Glutamatergic neuron (in vitro differentiated cells): ENCODE results near the gene DDX31. TPM values are rescaled to one million over a fixed set of nuclear protein-coding genes. Genes with fewer than 3 reads are reported as not detected.

Experiments used
- DNase-seq: peaks from one replicate; pipeline ENCODE4 v3.0.0; 2022
- H3K27ac Mint-ChIP-seq: one replicate; pipeline ENCODE4 v1.8.0; 2020; ENCODE audit warnings: mild to moderate bottlenecking, mixed read lengths, inconsistent platforms; ENCODE audit not compliant: unreplicated experiment
- H3K27me3 Mint-ChIP-seq: one replicate; pipeline ENCODE4 v1.8.0; 2020; ENCODE audit warnings: mild to moderate bottlenecking, moderate library complexity, mixed read lengths, inconsistent platforms; ENCODE audit not compliant: unreplicated experiment
- H3K36me3 Mint-ChIP-seq: one replicate; pipeline ENCODE4 v1.8.0; 2020; ENCODE audit warnings: mild to moderate bottlenecking, mixed read lengths, inconsistent platforms; ENCODE audit not compliant: unreplicated experiment
- H3K4me1 Mint-ChIP-seq: one replicate; pipeline ENCODE4 v1.8.0; 2020; ENCODE audit warnings: mild to moderate bottlenecking, low read depth, mixed read lengths, inconsistent platforms; ENCODE audit not compliant: unreplicated experiment
- H3K4me3 Mint-ChIP-seq: one replicate; pipeline ENCODE4 v1.8.0; 2020; ENCODE audit warnings: mild to moderate bottlenecking, mixed read lengths, inconsistent platforms; ENCODE audit not compliant: unreplicated experiment
- H3K9me3 Mint-ChIP-seq: one replicate; pipeline ENCODE4 v1.8.0; 2020; ENCODE audit warnings: mild to moderate bottlenecking, moderate library complexity, mixed read lengths, inconsistent platforms; ENCODE audit not compliant: unreplicated experiment
- total RNA-seq: library from RNA; stranded (reverse); fragmentation: NEBNext Ultra II Directional; extraction: Animal tissue kit (Norgen Biotek cat#: 25700); gene quantifications from one replicate; pipeline ENCODE4 v1.2.1, GENCODE V29; 2021; ENCODE audit not compliant: unreplicated experiment
- TF ChIP-seq, protein P1 (sequence below): fragments of 200-600 bp; sonication (generic); IDR thresholded peaks from one replicate; pipeline ENCODE4 v1.5.0; 2021; ENCODE audit not compliant: partially characterized antibody, unreplicated experiment

DDX31 gene
- total RNA-seq, 1 donor from 2014 or later = 8.7 TPM

DNA sequence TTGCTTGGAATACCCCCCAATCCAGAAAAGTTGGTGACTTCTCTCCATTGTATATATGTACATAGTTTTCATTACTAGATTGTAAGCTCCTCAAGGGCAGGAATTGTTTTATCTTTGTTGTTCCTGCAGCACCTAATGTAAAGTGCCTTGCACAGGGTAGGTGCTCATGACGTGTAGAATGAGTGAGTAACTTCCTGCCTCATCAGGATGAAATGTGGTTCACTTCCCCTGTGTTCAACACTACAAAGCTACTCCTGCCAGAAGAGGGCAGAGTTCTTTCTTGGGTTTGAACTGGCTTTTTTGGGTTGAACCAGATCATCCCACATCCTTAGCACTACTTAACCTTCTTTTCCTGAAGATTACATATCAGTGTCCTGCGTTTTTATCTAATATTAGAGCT lies 24.4 kb upstream of the DDX31 start:
- Mint-ChIP-seq H3K9me3 (peaks cover 5% of the 10 kb centered on the region), H3K36me3 (peaks cover 21% of the 10 kb centered on the region), H3K27ac (no peak overlapping the region), H3K4me3 (no peak overlapping the region), H3K4me1 (no peaks in the 10 kb centered on the region), H3K27me3 (no peaks in the 10 kb centered on the region)
- TF ChIP-seq, protein P1, sequence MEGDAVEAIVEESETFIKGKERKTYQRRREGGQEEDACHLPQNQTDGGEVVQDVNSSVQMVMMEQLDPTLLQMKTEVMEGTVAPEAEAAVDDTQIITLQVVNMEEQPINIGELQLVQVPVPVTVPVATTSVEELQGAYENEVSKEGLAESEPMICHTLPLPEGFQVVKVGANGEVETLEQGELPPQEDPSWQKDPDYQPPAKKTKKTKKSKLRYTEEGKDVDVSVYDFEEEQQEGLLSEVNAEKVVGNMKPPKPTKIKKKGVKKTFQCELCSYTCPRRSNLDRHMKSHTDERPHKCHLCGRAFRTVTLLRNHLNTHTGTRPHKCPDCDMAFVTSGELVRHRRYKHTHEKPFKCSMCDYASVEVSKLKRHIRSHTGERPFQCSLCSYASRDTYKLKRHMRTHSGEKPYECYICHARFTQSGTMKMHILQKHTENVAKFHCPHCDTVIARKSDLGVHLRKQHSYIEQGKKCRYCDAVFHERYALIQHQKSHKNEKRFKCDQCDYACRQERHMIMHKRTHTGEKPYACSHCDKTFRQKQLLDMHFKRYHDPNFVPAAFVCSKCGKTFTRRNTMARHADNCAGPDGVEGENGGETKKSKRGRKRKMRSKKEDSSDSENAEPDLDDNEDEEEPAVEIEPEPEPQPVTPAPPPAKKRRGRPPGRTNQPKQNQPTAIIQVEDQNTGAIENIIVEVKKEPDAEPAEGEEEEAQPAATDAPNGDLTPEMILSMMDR = no peak
- DNase-seq = no peak

DNA sequence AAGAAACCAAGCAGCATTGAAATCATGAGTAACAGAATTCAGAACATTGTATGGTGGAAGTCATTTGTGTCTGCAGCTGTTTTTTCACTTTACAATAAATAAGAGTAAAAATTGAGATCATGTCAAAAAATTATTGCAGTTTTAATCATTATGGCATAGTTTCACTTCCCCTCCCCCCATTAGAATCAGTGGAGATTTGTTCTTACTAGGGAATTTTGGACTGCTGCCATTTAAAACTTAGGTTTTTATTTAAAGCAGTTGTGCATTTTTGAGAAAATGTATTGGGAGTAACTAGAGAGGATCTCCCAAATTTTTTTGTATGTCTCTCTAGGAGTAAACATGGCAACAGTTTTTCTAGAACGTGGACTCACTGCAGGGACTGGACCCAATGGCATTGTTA lies 20.9 kb upstream of the DDX31 start:
- H3K4me1 Mint-ChIP-seq = no peaks in the 10 kb centered on the region
- H3K36me3 Mint-ChIP-seq = peaks cover 5% of the 10 kb centered on the region
- no peak overlapping the region for H3K4me3 Mint-ChIP-seq
- TF ChIP-seq, protein P1 = no peak
- no peak overlapping the region for H3K27ac Mint-ChIP-seq
- no peak for DNase-seq
- no peaks in the 10 kb centered on the region for H3K9me3 Mint-ChIP-seq
- H3K27me3 Mint-ChIP-seq = no peaks in the 10 kb centered on the region

DNA sequence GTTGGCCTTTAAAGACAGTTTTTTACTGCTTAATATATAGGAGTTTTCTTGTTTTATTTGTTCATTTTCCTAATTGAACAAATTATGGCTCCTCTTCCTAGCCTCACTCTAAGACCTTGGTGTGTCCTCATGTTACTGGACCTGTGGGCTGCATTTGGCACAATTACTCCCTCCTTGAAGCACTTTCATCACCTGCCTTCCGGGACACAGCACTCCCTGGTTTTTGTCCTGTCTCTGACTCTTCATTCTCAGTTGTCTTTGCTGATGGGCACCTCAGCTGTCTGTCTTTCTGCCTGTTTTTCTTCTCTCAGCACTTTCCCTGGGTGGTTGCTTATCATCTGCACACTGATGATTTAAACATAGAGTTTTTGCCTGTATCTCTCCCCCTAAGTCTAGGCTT lies 14.1 kb upstream of the DDX31 start:
- Mint-ChIP-seq H3K4me3 (no peak overlapping the region), H3K27me3 (no peaks in the 10 kb centered on the region), H3K27ac (no peak overlapping the region), H3K36me3 (no peaks in the 10 kb centered on the region), H3K9me3 (no peaks in the 10 kb centered on the region), H3K4me1 (no peaks in the 10 kb centered on the region)
- no peak for DNase-seq
- TF ChIP-seq, protein P1 = no peak

DNA sequence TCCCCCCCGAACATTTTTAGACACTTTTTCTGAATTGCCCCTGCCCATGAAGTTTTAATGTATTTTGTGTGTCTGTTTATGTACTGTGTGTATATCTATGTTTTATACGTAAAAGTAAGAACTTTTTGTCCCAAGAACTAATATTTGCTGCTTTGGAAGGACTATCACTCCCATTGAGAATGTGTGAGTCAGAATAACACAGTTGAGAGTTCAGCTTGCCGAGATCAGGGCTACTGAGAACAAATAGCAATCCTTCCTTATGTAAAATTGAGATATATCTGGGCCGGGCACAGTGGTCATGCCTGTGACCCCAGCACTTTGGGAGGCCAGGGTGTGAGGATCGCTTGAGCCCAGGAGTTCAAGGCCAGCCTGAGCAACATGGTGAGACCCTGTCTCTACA lies 11.8 kb upstream of the DDX31 start:
- Mint-ChIP-seq H3K36me3 (no peaks in the 10 kb centered on the region), H3K4me1 (no peaks in the 10 kb centered on the region), H3K27ac (no peak overlapping the region), H3K4me3 (no peak overlapping the region), H3K9me3 (no peaks in the 10 kb centered on the region), H3K27me3 (no peaks in the 10 kb centered on the region)
- TF ChIP-seq, protein P1 = no peak
- no peak for DNase-seq

DNA sequence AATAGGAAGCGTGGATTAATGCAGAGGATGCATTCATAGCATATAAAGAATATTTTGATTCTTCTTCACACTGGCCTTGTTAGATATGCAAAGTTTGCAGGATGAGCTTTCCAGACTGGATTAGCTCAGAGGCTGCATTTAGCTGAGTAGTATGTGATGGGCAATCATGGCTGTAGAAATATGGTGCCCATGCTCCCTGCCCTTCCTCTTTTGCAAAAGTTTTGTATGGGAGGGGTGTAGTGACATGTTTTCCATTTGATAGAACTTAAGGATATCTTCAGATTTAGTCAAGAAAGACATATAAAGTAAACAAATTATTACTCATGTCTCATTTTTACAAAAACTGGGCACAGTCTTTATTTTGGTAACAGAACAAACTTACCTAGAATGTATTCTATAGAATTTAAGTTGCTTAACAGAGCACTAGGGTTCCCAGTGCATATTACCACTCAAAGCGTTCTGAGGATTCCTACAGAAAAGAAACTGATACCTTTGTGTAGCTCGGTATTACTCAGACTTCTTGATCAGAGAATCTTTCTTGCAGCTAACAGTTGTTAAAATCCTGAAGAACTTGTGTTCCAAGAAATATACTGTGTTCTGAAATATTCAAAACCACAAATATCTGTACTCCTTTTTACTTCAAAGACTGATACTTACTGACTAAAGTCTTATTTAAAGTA lies 10.3 kb upstream of the DDX31 start:
- no peaks in the 10 kb centered on the region for H3K4me1 Mint-ChIP-seq
- no peaks in the 10 kb centered on the region for H3K36me3 Mint-ChIP-seq
- no peak overlapping the region for H3K27ac Mint-ChIP-seq
- no peaks in the 10 kb centered on the region for H3K9me3 Mint-ChIP-seq
- TF ChIP-seq, protein P1 = no peak
- no peak for DNase-seq
- no peaks in the 10 kb centered on the region for H3K27me3 Mint-ChIP-seq
- H3K4me3 Mint-ChIP-seq = no peak overlapping the region
